GM18505 (cell line): ENCODE data around the gene AMER3.

Experiments
- ATAC-seq: cut with Tn5 transposase; IDR thresholded peaks from one replicate; pipeline ENCODE4 v1.9.1; 2021; ENCODE audit not compliant: unreplicated experiment
- POLR2A ChIP-seq: IDR thresholded peaks from 4 replicates; pipeline ENCODE4 v1.6.1; 2011; ENCODE audit warnings: borderline replicate concordance; ENCODE audit not compliant: insufficient read depth, insufficient read length; ENCODE audit errors: extremely low read depth

AMER3 gene

GRCh38 chr2:130776550-130776949 lies 21.2 kb downstream of the AMER3 start:
- no peak for ATAC-seq

GRCh38 chr2:130778781-130779180 lies 23.4 kb downstream of the AMER3 start:
- TF ChIP-seq POLR2A = no peak
- no peak for ATAC-seq

More at GRCh38 chr2:130776550-130776949, 21.2 kb downstream of the AMER3 start:
- TF ChIP-seq POLR2A = no peak

- no peak for TF ChIP-seq POLR2A
- ATAC-seq = no peak
Observed at GRCh38 chr2:130785466-130786055, 30.2 kb downstream of the AMER3 start.

- TF ChIP-seq POLR2A = no peak
- no peak for ATAC-seq
Observed at GRCh38 chr2:130786076-130786475, 30.7 kb downstream of the AMER3 start.

GRCh38 chr2:130787841-130788240 lies 32.5 kb downstream of the AMER3 start:
- no peak for ATAC-seq
- no peak for TF ChIP-seq POLR2A

GRCh38 chr2:130790312-130790711 lies 35.0 kb downstream of the AMER3 start:
- ATAC-seq = no peak
- TF ChIP-seq POLR2A = no peak

GRCh38 chr2:130790804-130791616 lies 35.7 kb downstream of the AMER3 start:
- ATAC-seq = no peak
- TF ChIP-seq POLR2A = no peak

GRCh38 chr2:130791617-130791939 lies 36.2 kb downstream of the AMER3 start:
- no peak for TF ChIP-seq POLR2A

GRCh38 chr2:130795431-130795830 lies 40.1 kb downstream of the AMER3 start:
- ATAC-seq = no peak
- no peak for TF ChIP-seq POLR2A

More at GRCh38 chr2:130791617-130791939, 36.2 kb downstream of the AMER3 start:
- ATAC-seq = no peak

- ATAC-seq = no peak
- no peak for TF ChIP-seq POLR2A
Observed at GRCh38 chr2:130796290-130796689, 41.0 kb downstream of the AMER3 start.

GRCh38 chr2:130797493-130798435 lies 42.4 kb downstream of the AMER3 start:
- ATAC-seq = peak; percentile 94
- no peak for TF ChIP-seq POLR2A

- no peak for ATAC-seq
- no peak for TF ChIP-seq POLR2A
Observed at GRCh38 chr2:130798472-130799218, 43.3 kb downstream of the AMER3 start.

- no peak for ATAC-seq
- TF ChIP-seq POLR2A = no peak
Observed at GRCh38 chr2:130799295-130799694, 44.0 kb downstream of the AMER3 start.
